GM10248 (cell line): Measurements from ENCODE around the gene GRM8.
A peak's percentile ranks its signal among the peaks of the same experiment; 100 is the strongest.

Experiments used
- CTCF ChIA-PET: fragments of 300-600 bp; sonication (Branson Sonifier 250); formaldehyde crosslinking; extraction: SDS; loops from one replicate; lab custom pipeline; 2021; ENCODE audit warnings: antibody characterized with exemption; lab: Yijun Ruan, JAX
- POLR2A ChIA-PET: fragments of 350-650 bp; sonication (Branson Sonifier 250); formaldehyde crosslinking; extraction: SDS; loops from one replicate; lab custom pipeline; 2020; ENCODE audit warnings: antibody characterized with exemption; lab: Yijun Ruan, JAX
- DNase-seq: peaks from one replicate; pipeline ENCODE4 v3.0.0; 2012; ENCODE audit errors: extremely low spot score
- CTCF ChIP-seq: IDR thresholded peaks from 2 replicates; pipeline ENCODE4 v1.5.1; 2012; ENCODE audit warnings: mild to moderate bottlenecking, low read depth; ENCODE audit errors: extremely low read depth, missing control alignments, control extremely low read depth

GRM8 gene

GRCh38 chr7:126436213-126436868 is 816.4 kb downstream of the GRM8 start:
- no peak for DNase-seq
- no peak for TF ChIP-seq CTCF
- ChIA-PET POLR2A (no interaction called here), CTCF (interaction anchor here (1.7 to 2.5 kb wide), 2 partner anchors 13 to 23 kb away, joined by 4 to 6 read pairs; no protein-coding TSS in a partner anchor)

GRCh38 chr7:126426652-126427051 is 826.1 kb downstream of the GRM8 start:
- ChIA-PET CTCF (interaction anchor here (1.0 to 2.2 kb wide), 8 partner anchors 8 to 326 kb away, joined by 3 to 10 read pairs (median 5); no protein-coding TSS in a partner anchor), POLR2A (no interaction called here)
- TF ChIP-seq CTCF, result no peak
- DNase-seq, result no peak

GRCh38 chr7:126424985-126425384 is 827.8 kb downstream of the GRM8 start:
- POLR2A ChIA-PET, result no interaction called here
- DNase-seq, result no peak
- TF ChIP-seq CTCF, result no peak
- CTCF ChIA-PET, result interaction anchor here (1.1 to 2.2 kb wide), 5 partner anchors 10 to 378 kb away, joined by 3 to 8 read pairs (median 5); no protein-coding TSS in a partner anchor

- POLR2A ChIA-PET, result no interaction called here
- no peak for DNase-seq
- CTCF ChIA-PET, result interaction anchor here (1.5 kb wide), 1 partner anchor 20 kb away, joined by 3 read pairs; no protein-coding TSS in a partner anchor
- TF ChIP-seq CTCF, result no peak
These were observed 833.7 kb downstream of the GRM8 start for GRCh38 chr7:126419047-126419446.

GRCh38 chr7:126411821-126412383 is 840.8 kb downstream of the GRM8 start:
- TF ChIP-seq CTCF, result no peak
- peak; percentile 8 for DNase-seq
- ChIA-PET POLR2A (no interaction called here), CTCF (interaction anchor here (0.8 to 2.5 kb wide), 10 partner anchors 9 to 74 kb away, joined by 3 to 9 read pairs (median 3); no protein-coding TSS in a partner anchor)

GRCh38 chr7:126411032-126411820 is 841.5 kb downstream of the GRM8 start:
- peak; percentile 7 for DNase-seq
- POLR2A ChIA-PET, result no interaction called here
- CTCF ChIA-PET, result interaction anchor here (0.6 to 2.4 kb wide), 9 partner anchors 11 to 983 kb away, joined by 3 to 8 read pairs (median 3); no protein-coding TSS in a partner anchor
- TF ChIP-seq CTCF, result no peak
